Panc1 (cell line): Measurements from ENCODE around the gene CARNS1. TPM values are rescaled to one million over a fixed set of nuclear protein-coding genes. Genes with fewer than 3 reads are reported as not detected.

Source experiments
- ATAC-seq: fragments of 200-7000 bp; cut with Tn5 transposase; 2 replicates; pipeline ENCODE4 v1.9.1; 2020; ENCODE audit warnings: mild to moderate bottlenecking, moderate library complexity
- BruUV-seq: library from RNA; stranded (reverse); fragments of 400-500 nt; replicated peaks from 2 replicates; lab custom pipeline; 2021; lab: Mats Ljungman, UMichigan
- CTCF ChIA-PET: fragments of 300-600 bp; sonication (Branson Sonifier 250); formaldehyde crosslinking; loops from one replicate; lab custom pipeline; 2022; ENCODE audit warnings: antibody characterized with exemption; lab: Charles Lee
- POLR2A ChIA-PET: fragments of 300-600 bp; sonication (Branson Sonifier 250); formaldehyde crosslinking; loops from one replicate; lab custom pipeline; 2022; ENCODE audit warnings: antibody characterized with exemption; lab: Charles Lee
- DNase-seq: peaks from one replicate; pipeline ENCODE4 v3.0.0-alpha.2; 2010; ENCODE audit warnings: low read depth, low spot score
- H3K27ac ChIP-seq: 2 replicates; pipeline ENCODE4 v1.5.1; 2011; ENCODE audit warnings: mild to moderate bottlenecking, low read length, inconsistent platforms
- H3K27me3 ChIP-seq: fragments of 200-500 bp; sonication (Bioruptor generic); 2 replicates; pipeline ENCODE4 v1.6.0; 2014; ENCODE audit warnings: low read length, inconsistent platforms; ENCODE audit not compliant: control insufficient read depth, insufficient read depth
- H3K36me3 ChIP-seq: fragments of 200-500 bp; sonication (Bioruptor generic); 2 replicates; pipeline ENCODE4 v1.5.1; 2014; ENCODE audit warnings: inconsistent platforms, mild to moderate bottlenecking, low read length, moderate library complexity; ENCODE audit not compliant: control insufficient read depth, insufficient read depth
- H3K4me1 ChIP-seq: 2 replicates; pipeline ENCODE4 v1.5.1; 2011; ENCODE audit warnings: inconsistent platforms, mild to moderate bottlenecking, low read length, moderate library complexity; ENCODE audit not compliant: control insufficient read depth, insufficient read depth
- H3K4me3 ChIP-seq, 2 experiments: 2 replicates each; pipeline ENCODE4 v1.5.1; 2011 to 2012; ENCODE audit warnings: low read depth in 2 of 2, low read length in 2 of 2, mild to moderate bottlenecking in 2 of 2, inconsistent platforms in 1 of 2, moderate library complexity in 1 of 2
- H3K9me3 ChIP-seq: fragments of 200-500 bp; sonication (Bioruptor generic); 2 replicates; pipeline ENCODE4 v1.5.1; 2014; ENCODE audit warnings: low read depth, mild to moderate bottlenecking, inconsistent platforms, low read length, moderate library complexity; ENCODE audit not compliant: control insufficient read depth, insufficient read depth
- CTCF ChIP-seq: fragments of 450-650 bp; IDR thresholded peaks from 2 replicates; pipeline ENCODE4 v1.5.1; 2017; ENCODE audit warnings: mild to moderate bottlenecking
- POLR2AphosphoS5 ChIP-seq: IDR thresholded peaks from 2 replicates; pipeline ENCODE4 v1.6.1; 2012; ENCODE audit warnings: mild to moderate bottlenecking, low read depth, low read length, moderate library complexity
- REST ChIP-seq, 2 experiments: IDR thresholded peaks; 2 replicates each; pipeline ENCODE4 v1.6.1; 2011 to 2012; ENCODE audit warnings: low read depth in 2 of 2, control low read depth in 1 of 2, low read length in 1 of 2, mild to moderate bottlenecking in 1 of 2, moderate library complexity in 1 of 2; ENCODE audit not compliant: insufficient read depth in 1 of 2
- SIN3A ChIP-seq: IDR thresholded peaks from 2 replicates; pipeline ENCODE4 v1.6.1; 2012; ENCODE audit warnings: low read depth, mild to moderate bottlenecking, low read length, moderate library complexity, borderline replicate concordance; ENCODE audit not compliant: insufficient read depth
- in situ Hi-C: cut with HindIII; loops from 2 replicates; pipeline ENCODE4 v1.10.0; 2016; ENCODE audit warnings: low sequenced_read_pairs, low pct_unique_long_range_greater_than_20kb
- intact Hi-C: fragments of 100-400 bp; cut with micrococcal nuclease; formaldehyde crosslinking; loops from one replicate; pipeline ENCODE4 v1.10.0; 2022; ENCODE audit not compliant: unreplicated experiment
- total RNA-seq: library from RNA; stranded (reverse); gene quantifications from one replicate; pipeline ENCODE4 v1.2.1, GENCODE V29; 2021; ENCODE audit not compliant: unreplicated experiment

Gene CARNS1
- total RNA-seq, 1 experiment from 2014 or later, result 1.0 TPM

GRCh38 chr11:67393437-67393836 is 22.0 kb upstream of the CARNS1 start:
- Histone ChIP-seq H3K27me3 (no peaks in the 10 kb centered on the region), H3K4me3 (no peak overlapping the region), H3K27ac (no peak overlapping the region), H3K4me1 (peaks cover 28% of the 10 kb centered on the region), H3K9me3 (no peaks in the 10 kb centered on the region), H3K36me3 (peaks cover 7% of the 10 kb centered on the region)
- BruUV-seq, result no TSS peak
- ATAC-seq (no peak), DNase-seq (no peak)
- ChIA-PET CTCF (no interaction called here), POLR2A (interaction anchor here (0.6 kb wide), 1 partner anchor 878 kb away, joined by 4 read pairs; the partner anchor contains the start of gene C11orf24)
- intact Hi-C loops, result no loop called here
- no peak for TF ChIP-seq SIN3A
- no peak for TF ChIP-seq REST (IDR thresholded peaks at IDR 0.05; ENCODE audit: insufficient read depth in 1 of 2, low read depth in 2 of 2, low read length in 1 of 2)
- TF ChIP-seq POLR2AphosphoS5, result no peak
- in situ Hi-C loops, result no loop called here

GRCh38 chr11:67393990-67394389 is 21.5 kb upstream of the CARNS1 start:
- H3K27me3 ChIP-seq, result no peaks in the 10 kb centered on the region
- POLR2A ChIA-PET, result interaction anchor here (0.7 kb wide), 1 partner anchor 98 kb away, joined by 4 read pairs; no protein-coding TSS in a partner anchor
- H3K27ac ChIP-seq, result no peak overlapping the region

More at GRCh38 chr11:67393990-67394389, 21.5 kb upstream of the CARNS1 start:
- TF ChIP-seq CTCF (no peak), SIN3A (no peak), POLR2AphosphoS5 (no peak)
- Histone ChIP-seq H3K9me3 (no peaks in the 10 kb centered on the region), H3K4me1 (peaks cover 31% of the 10 kb centered on the region), H3K36me3 (peaks cover 7% of the 10 kb centered on the region), H3K4me3 (no peak overlapping the region)
- CTCF ChIA-PET, result interaction anchor here (0.7 kb wide), 1 partner anchor 43 kb away, joined by 5 read pairs; the partner anchor contains the start of gene PTPRCAP
- DNase-seq (no peak), ATAC-seq (no peak)
- intact Hi-C loops, result no loop called here
- in situ Hi-C loops, result no loop called here
- no TSS peak for BruUV-seq
